H7 (cell line): ENCODE results near the gene PLXNB1. TPM values are rescaled to one million over a fixed set of nuclear protein-coding genes. Genes with fewer than 3 reads are reported as not detected.
"Not testable (repeated sequence)": the region's sequence is repeated elsewhere in the genome, so short reads cannot be mapped to it uniquely, and the experiment has no call there.

Source experiments
- DNase-seq: peaks from one replicate; pipeline ENCODE4 v3.0.0; 2012
- H3K27me3 ChIP-seq: 2 replicates; pipeline ENCODE4 v1.6.0; 2011; ENCODE audit warnings: mild to moderate bottlenecking, low read length; ENCODE audit not compliant: control insufficient read depth, insufficient read depth
- H3K36me3 ChIP-seq: replicated peaks from 2 replicates; pipeline ENCODE4 v1.5.1; 2011; ENCODE audit warnings: low read length; ENCODE audit not compliant: control insufficient read depth, insufficient read depth
- H3K4me3 ChIP-seq: 2 replicates; pipeline ENCODE4 v1.5.1; 2011; ENCODE audit warnings: low read depth, mild to moderate bottlenecking, control low read depth, low read length, moderate library complexity; ENCODE audit not compliant: insufficient read depth
- total RNA-seq: library from RNA; depleted of rRNA; stranded (reverse); fragments of >200 nt; shearing (Covaris generic); gene quantifications from 2 replicates; pipeline ENCODE4 v1.2.3, GENCODE V29; 2014

Gene PLXNB1
- total RNA-seq, 1 experiment from 2014 or later, result 46.5 TPM

DNA sequence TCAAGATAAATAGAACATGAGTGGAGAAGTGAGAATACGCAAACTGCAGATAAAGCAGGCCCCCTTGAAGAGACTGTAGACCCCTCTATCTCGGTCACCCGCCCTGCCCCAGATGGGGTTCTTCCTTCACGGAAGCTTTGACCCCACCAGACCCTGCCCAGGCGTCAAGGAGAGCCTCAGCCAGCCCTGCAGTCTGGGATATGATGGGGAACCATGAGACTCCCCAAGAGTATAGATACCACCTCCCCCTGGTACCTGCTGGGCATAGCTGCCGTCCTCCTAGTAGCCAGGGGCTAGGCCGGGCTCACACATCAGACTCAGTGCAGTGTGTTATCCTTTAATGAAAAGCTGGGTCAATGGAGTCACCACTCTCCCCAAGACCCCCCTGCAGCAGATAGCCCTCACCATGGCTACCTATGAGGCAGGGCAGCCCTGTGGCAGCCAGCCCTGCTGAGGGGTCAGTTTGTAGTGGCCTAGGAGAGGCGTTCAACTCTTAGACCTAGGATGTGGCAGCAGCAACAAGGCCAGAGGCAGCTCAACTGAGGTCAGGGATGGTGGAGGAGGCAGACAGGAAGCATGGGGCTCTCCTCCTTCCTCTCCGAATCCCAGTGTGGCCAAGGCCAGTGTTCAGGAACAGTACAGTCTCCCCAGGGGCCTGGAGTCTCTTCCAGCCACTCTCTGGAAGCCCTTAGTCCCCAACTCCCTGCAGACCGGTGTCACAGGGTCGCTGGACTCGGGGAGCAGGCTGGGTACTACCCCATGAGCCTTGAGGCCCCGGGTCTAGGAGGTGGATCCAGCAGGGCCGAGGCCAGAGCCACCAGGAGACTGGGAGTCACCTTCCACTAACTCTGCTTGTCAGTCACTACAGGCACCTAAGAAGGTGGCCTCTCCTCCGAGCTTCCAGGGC lies 26.1 kb downstream of the PLXNB1 start:
- Histone ChIP-seq H3K4me3 (no peak overlapping the region), H3K36me3 (peaks cover 35% of the 10 kb centered on the region), H3K27me3 (no peaks in the 10 kb centered on the region)
- DNase-seq, result peak; percentile 24

DNA sequence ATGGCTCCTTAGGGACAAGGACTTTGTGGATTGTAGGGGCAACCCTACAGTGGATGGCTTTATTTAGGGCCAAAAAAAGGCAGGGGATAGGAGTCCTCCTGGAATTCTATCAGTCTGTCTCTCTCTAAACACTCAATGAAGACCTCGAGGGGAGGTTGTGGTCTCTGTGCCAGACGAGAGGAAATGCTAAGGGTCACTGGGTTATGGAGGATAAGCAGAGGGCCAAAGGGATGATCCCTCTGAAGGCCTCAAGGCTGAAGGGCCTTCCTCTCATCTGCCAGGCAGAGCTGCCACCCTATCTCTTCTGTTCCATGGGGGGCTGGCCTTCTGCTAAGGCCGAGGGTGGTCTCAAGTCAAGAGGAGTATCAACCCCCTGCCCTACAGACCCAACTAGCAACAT lies 27.0 kb downstream of the PLXNB1 start:
- H3K4me3 ChIP-seq, result no peak overlapping the region
- no peaks in the 10 kb centered on the region for H3K27me3 ChIP-seq
- H3K36me3 ChIP-seq, result peaks cover 28% of the 10 kb centered on the region
- DNase-seq, result peak; percentile 19

GRCh38 chr3:48402281-48402732 lies 27.6 kb downstream of the PLXNB1 start:
- Histone ChIP-seq H3K36me3 (peaks cover 25% of the 10 kb centered on the region), H3K4me3 (no peak overlapping the region), H3K27me3 (no peaks in the 10 kb centered on the region)
- peak; percentile 32 for DNase-seq

- peak; percentile 41 for DNase-seq
- not testable (repeated sequence) for H3K27me3 ChIP-seq, H3K4me3 ChIP-seq
- H3K36me3 ChIP-seq, result peaks cover 19% of the 10 kb centered on the region
Measured at GRCh38 chr3:48401434-48401901, 28.4 kb downstream of the PLXNB1 start.

DNA sequence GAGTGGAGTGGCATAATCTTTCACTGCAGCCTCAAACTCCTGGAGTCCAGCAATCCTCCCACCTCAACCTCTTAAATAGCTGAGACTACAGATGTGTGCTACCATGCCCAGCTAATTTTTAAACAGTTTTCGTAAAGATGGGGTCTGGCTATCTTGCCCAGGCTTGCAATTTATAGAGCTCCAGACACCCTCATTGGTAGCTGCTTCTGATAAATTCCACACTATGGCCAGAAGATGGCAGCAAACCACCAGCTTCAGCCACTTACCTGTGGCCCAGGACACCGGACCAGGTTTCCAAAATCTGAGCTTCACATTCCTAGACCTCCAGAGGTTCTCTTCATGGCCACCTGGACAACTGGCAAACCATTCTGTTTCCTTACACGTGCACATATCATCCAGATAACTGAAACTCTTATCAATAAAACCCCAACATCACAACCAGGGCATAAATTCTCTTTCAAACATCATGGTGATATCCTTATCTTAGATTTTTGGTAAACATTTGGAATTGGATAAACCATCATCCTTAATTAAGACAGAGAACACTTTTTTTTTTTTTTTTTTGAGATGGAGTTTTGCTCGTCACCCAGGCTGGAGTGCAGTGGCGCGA lies 29.0 kb downstream of the PLXNB1 start:
- no peaks in the 10 kb centered on the region for H3K27me3 ChIP-seq
- DNase-seq, result peak; percentile 93
- H3K4me3 ChIP-seq, result no peak overlapping the region
- H3K36me3 ChIP-seq, result peaks cover 14% of the 10 kb centered on the region

DNA sequence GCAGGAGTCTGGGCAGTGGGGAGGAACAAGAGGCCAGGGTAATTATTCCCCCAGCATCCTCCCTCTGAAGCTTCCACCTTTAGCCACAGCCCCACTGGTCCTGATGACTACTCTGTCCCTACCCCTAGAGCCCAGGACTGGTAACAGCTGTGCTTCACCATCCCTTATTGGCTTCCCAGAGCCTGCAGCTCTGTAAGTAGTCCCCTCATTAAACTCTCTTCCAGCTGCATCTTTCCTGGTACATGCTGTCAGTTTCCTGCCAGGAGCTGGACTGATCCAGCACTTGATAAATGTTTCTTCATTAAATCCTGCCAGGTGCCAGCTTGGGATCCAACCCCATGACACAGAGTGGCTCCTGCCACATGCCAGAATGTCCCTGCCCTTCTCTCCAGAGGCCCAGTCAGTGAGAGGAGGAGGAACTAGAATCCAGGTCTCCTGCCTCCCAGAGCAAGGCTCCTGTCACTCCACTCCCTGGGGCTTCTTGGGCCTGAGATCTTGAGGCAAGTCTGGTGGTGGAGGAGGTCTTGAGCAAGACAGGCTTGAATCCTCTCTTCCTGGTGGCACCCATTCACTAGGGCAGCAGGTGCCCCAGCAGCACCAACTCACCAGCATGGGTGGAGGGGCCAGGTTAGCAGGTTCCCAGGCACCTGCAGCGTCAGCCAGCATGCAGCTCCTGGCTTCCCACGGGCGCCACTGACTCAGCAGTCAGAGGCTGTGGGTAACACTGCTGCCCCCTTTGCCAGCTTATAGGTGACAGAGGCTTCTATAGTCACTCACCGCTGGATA lies 30.3 kb downstream of the PLXNB1 start:
- peaks cover 10% of the 10 kb centered on the region for H3K36me3 ChIP-seq
- peak; percentile 69 for DNase-seq
- H3K4me3 ChIP-seq, result no peak overlapping the region
- no peaks in the 10 kb centered on the region; the same call in 1 of the 2 replicates for H3K27me3 ChIP-seq

- Histone ChIP-seq H3K4me3 (no peak overlapping the region), H3K27me3 (no peaks in the 10 kb centered on the region; the same call in 1 of the 2 replicates)
- peak; percentile 61 for DNase-seq
Measured at GRCh38 chr3:48398701-48399386, 31.0 kb downstream of the PLXNB1 start.

DNA sequence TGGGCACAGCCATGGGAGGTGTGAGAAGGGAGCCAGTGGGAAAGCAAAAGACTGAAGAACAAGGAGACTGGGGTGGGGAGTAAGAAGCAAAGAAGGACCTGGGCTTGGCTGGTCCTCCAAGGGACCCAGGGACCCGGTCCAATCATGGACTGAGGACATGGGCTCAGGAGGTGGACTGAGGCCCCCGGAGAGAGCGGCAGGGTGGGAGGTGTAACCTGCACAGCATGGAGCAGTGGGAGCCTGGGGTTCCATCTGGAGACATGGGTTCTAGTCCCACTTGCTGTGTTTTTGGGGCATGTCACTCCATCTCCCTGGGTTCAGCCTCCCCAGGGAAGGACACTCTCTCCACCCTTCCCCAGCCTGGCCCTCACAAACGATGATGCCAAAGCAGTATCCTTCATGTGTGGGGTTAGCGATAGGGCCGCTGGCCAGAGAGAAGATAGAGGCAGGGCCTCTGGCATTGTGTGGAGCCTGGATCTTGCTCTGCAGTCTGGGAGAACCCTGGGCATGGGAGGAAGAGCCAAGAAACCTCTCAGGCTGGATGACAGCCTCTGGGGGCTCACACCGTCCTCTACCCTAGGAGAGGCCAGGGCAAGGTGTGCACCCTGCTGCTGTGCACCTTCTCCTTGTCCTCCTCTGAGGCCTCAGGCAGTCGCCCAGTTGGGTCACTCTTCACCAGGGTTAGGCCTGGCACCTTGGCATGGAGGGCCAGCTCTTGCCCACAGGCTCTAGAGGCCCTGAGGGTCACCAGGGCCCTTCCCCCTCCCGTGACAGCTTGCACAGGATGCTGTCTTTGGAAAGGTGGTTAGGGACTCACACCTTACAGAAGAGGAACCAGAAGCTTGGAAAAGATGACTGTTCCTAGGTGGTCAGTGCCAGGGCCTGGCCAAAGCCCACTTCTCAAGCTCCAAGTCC lies 31.9 kb downstream of the PLXNB1 start:
- no peaks in the 10 kb centered on the region; the same call in 1 of the 2 replicates for H3K27me3 ChIP-seq
- DNase-seq, result peak; percentile 34
- H3K4me3 ChIP-seq, result no peak overlapping the region
- peaks cover 2% of the 10 kb centered on the region; the same call in 1 of the 2 replicates for H3K36me3 ChIP-seq

More at GRCh38 chr3:48398701-48399386, 31.0 kb downstream of the PLXNB1 start:
- peaks cover 4% of the 10 kb centered on the region for H3K36me3 ChIP-seq

DNA sequence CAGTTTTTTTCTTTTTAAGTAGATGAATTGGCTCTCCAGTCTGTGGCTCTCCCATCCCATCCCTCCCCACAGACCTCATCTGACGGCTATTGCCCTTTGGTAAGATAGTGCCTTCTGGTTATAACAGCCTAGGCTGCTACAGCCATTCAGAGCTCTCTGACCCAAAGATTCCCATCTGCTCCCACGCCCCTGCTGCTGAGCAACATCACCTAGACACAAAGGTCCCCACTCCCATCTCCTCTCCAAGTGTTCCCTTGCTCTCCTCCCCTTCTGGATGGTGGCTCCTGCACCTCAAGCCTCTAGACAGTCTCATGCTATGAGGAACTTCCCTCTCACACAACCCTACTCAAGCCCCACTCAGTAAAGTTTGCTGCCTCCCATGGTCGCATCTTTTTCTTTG lies 34.2 kb downstream of the PLXNB1 start:
- DNase-seq, result peak; percentile 20
- no peak overlapping the region for H3K4me3 ChIP-seq
- H3K36me3 ChIP-seq, result peaks cover 1% of the 10 kb centered on the region; the same call in 1 of the 2 replicates
- no peaks in the 10 kb centered on the region; the same call in 1 of the 2 replicates for H3K27me3 ChIP-seq

DNA sequence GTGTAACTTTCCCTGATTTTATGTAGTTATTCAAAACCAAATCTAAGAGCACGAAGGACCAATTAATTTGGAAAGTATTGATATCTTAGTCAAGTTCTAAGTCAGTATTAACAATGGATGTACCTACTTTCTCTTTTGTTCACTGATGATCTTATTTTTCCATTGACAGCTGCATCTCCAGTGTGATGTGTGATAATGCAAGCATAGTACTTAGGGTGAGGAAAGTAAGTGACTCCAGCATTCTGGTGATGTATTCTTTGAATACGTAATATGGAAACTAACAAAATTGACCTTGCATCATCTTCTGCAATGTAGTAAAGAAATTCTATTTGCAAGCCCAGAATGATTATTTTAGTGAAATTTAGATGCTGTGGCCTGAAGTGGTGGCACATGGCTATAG lies 35.5 kb downstream of the PLXNB1 start:
- Histone ChIP-seq H3K36me3 (no peaks in the 10 kb centered on the region), H3K4me3 (no peak overlapping the region), H3K27me3 (no peaks in the 10 kb centered on the region; the same call in 1 of the 2 replicates)
- peak; percentile 1 for DNase-seq

DNA sequence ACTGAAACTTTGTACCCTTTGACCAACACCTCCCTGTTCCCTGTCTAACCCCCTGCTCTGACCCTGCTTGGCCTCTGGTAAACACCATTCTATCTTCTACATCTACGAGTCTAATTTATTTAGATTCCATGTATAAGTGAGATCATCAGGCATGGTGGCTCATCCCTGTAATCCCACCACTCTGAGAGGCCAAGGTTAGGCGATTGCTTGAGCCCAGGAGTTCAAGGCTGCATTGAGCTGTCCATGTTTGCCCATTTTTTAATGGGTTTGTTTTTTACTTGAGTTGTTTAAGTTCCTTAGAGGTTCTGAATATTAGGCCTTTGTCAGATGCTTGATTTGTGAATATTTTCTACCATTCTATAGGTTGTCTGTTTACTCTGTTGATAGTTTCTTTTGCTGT lies 40.9 kb downstream of the PLXNB1 start:
- Histone ChIP-seq H3K27me3 (no peaks in the 10 kb centered on the region), H3K4me3 (no peak overlapping the region), H3K36me3 (no peaks in the 10 kb centered on the region)
- no peak for DNase-seq

DNA sequence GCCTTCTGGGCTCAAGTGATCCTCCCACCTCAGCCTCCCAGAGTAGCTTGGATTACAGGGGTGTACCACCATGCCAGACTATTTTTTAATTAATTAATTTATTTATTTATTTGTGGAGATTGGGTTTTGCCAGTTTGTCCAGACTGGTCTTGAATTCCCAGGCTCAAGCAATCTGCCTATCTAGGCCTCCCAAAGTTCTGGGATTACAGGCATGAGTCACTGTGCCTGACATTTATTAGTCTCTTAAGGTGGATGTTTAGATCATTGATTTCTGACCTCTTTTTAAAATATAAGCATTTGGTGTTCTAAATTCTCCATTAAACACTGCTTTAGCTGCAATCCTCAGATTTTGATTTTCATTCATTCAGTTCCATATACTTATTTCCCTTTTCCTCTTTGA lies 42.3 kb downstream of the PLXNB1 start:
- no peaks in the 10 kb centered on the region for H3K27me3 ChIP-seq
- no peak for DNase-seq
- H3K4me3 ChIP-seq, result no peak overlapping the region
- H3K36me3 ChIP-seq, result no peaks in the 10 kb centered on the region

- no peaks in the 10 kb centered on the region for H3K27me3 ChIP-seq
- H3K36me3 ChIP-seq, result no peaks in the 10 kb centered on the region
- H3K4me3 ChIP-seq, result no peak overlapping the region
- no peak for DNase-seq
Measured at GRCh38 chr3:48372862-48373435, 56.9 kb downstream of the PLXNB1 start.
